HG02885 (cell line): Measurements from ENCODE around the gene PPP1R14D.

Experiments
- ATAC-seq: cut with Tn5 transposase; IDR thresholded peaks from one replicate; pipeline ENCODE4 v1.9.1; 2021; ENCODE audit warnings: mild to moderate bottlenecking; ENCODE audit not compliant: unreplicated experiment, poor library complexity

Gene PPP1R14D

GRCh38 chr15:40766194-40766815, 62.2 kb downstream of the PPP1R14D start:
- ATAC-seq = no peak
